Ishikawa (cell line): ENCODE measurements around the gene RAET1L.
A peak's percentile ranks its signal among the peaks of the same experiment; 100 is the strongest.

Experiments
- CEBPB ChIP-seq: IDR thresholded peaks from 2 replicates; pipeline ENCODE4 v1.6.1; 2012
- CREB1 ChIP-seq: IDR thresholded peaks from 2 replicates; pipeline ENCODE4 v1.6.1; 2012; ENCODE audit warnings: low read depth
- EGR1 ChIP-seq: IDR thresholded peaks from 2 replicates; pipeline ENCODE4 v1.6.1; 2012
- EP300 ChIP-seq: IDR thresholded peaks from 2 replicates; pipeline ENCODE4 v1.6.1; 2012; ENCODE audit warnings: borderline replicate concordance
- FOXM1 ChIP-seq: IDR thresholded peaks from 2 replicates; pipeline ENCODE4 v1.6.1; 2012; ENCODE audit warnings: low read depth, borderline replicate concordance
- NFIC ChIP-seq: IDR thresholded peaks from 2 replicates; pipeline ENCODE4 v1.6.1; 2012
- RAD21 ChIP-seq: IDR thresholded peaks from 2 replicates; pipeline ENCODE4 v1.6.1; 2012; ENCODE audit warnings: low read depth
- TAF1 ChIP-seq: IDR thresholded peaks from 2 replicates; pipeline ENCODE4 v1.6.1; 2012; ENCODE audit warnings: low read depth, mild to moderate bottlenecking
- TEAD4 ChIP-seq: IDR thresholded peaks from 2 replicates; pipeline ENCODE4 v1.6.1; 2012
- YY1 ChIP-seq: IDR thresholded peaks from 2 replicates; pipeline ENCODE4 v1.6.1; 2012; ENCODE audit warnings: low read depth
- ZBTB7A ChIP-seq: IDR thresholded peaks from 2 replicates; pipeline ENCODE4 v1.6.1; 2012; ENCODE audit warnings: low read depth
- TF ChIP-seq, protein P1 (sequence below): IDR thresholded peaks from 2 replicates; pipeline ENCODE4 v1.6.1; 2012
- TF ChIP-seq, protein P2 (sequence below): IDR thresholded peaks from 2 replicates; pipeline ENCODE4 v1.6.1; 2012; ENCODE audit warnings: low read depth, mild to moderate bottlenecking

DNA sequence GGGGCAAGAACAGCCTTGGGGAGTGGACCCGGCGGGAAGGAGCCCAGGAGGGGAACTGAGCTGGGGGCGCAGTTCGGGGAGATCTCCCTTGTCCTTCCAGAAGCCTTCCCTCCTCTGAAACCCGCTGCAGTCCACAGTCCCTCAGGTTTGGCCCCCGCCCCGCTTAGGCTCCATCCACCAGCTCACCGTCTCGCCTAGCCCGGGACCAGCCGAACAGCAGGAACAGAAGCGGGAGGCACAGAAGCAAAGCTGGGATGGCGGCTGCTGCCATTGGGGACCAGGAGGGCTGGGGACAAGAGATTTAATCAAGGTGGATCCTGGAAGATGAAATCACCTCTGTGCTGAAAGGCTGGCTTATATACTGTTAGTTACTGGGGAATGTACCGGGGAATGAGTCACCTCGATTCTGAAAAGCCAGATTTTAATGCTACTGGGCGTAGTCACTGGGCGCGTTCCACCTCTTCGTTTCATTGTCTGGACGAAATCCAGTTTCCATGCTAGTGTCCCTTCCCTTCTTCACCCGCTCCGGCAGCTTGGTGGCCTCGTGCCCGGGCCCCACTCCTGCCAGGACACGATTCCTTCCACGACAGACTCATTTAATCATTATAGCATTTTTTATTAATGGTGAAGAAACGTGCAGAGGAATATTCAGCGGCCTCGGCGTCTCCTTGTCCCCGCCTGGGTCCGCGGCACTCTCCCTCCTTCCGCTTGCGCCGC is at the start of gene RAET1L:
- TF ChIP-seq ZBTB7A (no peak), FOXM1 (no peak), YY1 (no peak), EP300 (no peak), CREB1 (no peak), RAD21 (no peak), TAF1 (no peak), TEAD4 (peak; percentile 59; the same call in 1 of the 2 replicates), NFIC (peak; percentile 64), EGR1 (no peak), CEBPB (no peak)
- TF ChIP-seq, protein P1, sequence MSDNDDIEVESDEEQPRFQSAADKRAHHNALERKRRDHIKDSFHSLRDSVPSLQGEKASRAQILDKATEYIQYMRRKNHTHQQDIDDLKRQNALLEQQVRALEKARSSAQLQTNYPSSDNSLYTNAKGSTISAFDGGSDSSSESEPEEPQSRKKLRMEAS, result peak; percentile 39; the same call in 1 of the 2 replicates
- TF ChIP-seq, protein P2, sequence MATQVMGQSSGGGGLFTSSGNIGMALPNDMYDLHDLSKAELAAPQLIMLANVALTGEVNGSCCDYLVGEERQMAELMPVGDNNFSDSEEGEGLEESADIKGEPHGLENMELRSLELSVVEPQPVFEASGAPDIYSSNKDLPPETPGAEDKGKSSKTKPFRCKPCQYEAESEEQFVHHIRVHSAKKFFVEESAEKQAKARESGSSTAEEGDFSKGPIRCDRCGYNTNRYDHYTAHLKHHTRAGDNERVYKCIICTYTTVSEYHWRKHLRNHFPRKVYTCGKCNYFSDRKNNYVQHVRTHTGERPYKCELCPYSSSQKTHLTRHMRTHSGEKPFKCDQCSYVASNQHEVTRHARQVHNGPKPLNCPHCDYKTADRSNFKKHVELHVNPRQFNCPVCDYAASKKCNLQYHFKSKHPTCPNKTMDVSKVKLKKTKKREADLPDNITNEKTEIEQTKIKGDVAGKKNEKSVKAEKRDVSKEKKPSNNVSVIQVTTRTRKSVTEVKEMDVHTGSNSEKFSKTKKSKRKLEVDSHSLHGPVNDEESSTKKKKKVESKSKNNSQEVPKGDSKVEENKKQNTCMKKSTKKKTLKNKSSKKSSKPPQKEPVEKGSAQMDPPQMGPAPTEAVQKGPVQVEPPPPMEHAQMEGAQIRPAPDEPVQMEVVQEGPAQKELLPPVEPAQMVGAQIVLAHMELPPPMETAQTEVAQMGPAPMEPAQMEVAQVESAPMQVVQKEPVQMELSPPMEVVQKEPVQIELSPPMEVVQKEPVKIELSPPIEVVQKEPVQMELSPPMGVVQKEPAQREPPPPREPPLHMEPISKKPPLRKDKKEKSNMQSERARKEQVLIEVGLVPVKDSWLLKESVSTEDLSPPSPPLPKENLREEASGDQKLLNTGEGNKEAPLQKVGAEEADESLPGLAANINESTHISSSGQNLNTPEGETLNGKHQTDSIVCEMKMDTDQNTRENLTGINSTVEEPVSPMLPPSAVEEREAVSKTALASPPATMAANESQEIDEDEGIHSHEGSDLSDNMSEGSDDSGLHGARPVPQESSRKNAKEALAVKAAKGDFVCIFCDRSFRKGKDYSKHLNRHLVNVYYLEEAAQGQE, result no peak
